Colonic mucosa (tissue), 4 donors: ENCODE results near the gene INAVA. TPM values are rescaled to one million over a fixed set of nuclear protein-coding genes. Genes with fewer than 3 reads are reported as not detected.

ENCODE experiments used
- DNase-seq: peaks from one replicate; pipeline ENCODE4 v3.0.0-alpha.2; 2020
- H3K27ac ChIP-seq: fragments of 200-600 bp; one replicate; pipeline ENCODE4 v1.8.0; 2021
- H3K27me3 ChIP-seq: fragments of 200-600 bp; one replicate; pipeline ENCODE4 v1.8.0; 2021
- H3K36me3 ChIP-seq: fragments of 200-600 bp; one replicate; pipeline ENCODE4 v1.8.0; 2021
- H3K4me1 ChIP-seq: fragments of 200-600 bp; one replicate; pipeline ENCODE4 v1.8.0; 2021; ENCODE audit warnings: mild to moderate bottlenecking
- H3K4me3 ChIP-seq: fragments of 200-600 bp; one replicate; pipeline ENCODE4 v1.8.0; 2021
- H3K9ac ChIP-seq, 2 donors: one replicate each; pipeline ENCODE4 v1.7.0; 2013; ENCODE audit warnings: control low read depth in 2 of 2, low read depth in 2 of 2, low read length in 2 of 2
- H3K9me3 ChIP-seq: fragments of 200-600 bp; one replicate; pipeline ENCODE4 v1.8.0; 2021
- CTCF ChIP-seq: fragments of 200-600 bp; IDR thresholded peaks from one replicate; pipeline ENCODE4 v1.8.0; 2022; ENCODE audit warnings: antibody characterized with exemption, mild to moderate bottlenecking
- intact Hi-C: fragments of 100-400 bp; cut with DNase I; formaldehyde crosslinking; loops from one replicate; pipeline ENCODE4 v1.14.1; 2022
- total RNA-seq, 2 donors: library from RNA; stranded (reverse); fragmentation: NEBNext Ultra II Directional in 1 of 2; extraction: Animal tissue kit (Norgen Biotek cat#: 25700) in 1 of 2; gene quantifications; one replicate each; pipeline ENCODE4 v1.2.1, GENCODE V29; 2021
- donor health status: healthy.
- donor health status: DM: no; HTN: no; CAD: no.
- donor health status: DM: no; HTN: no; CAD: no.

The INAVA gene
- total RNA-seq, 2 donors from 2014 or later, result 127 to 167 TPM

GRCh38 chr1:200895443-200895789 lies 716 bp downstream of the INAVA start:
- peak overlapping the region; percentile 92 for H3K27ac ChIP-seq
- H3K9ac ChIP-seq, result peak overlapping the region; percentile 71 to 87
- intact Hi-C loops, result no loop called here
- H3K27me3 ChIP-seq, result no peaks in the 10 kb centered on the region
- H3K36me3 ChIP-seq, result peaks cover 5% of the 10 kb centered on the region
- TF ChIP-seq CTCF, result no peak
- H3K4me3 ChIP-seq, result peak overlapping the region; percentile 56
- DNase-seq, result no peak
- H3K4me1 ChIP-seq, result peaks cover 5% of the 10 kb centered on the region
- no peaks in the 10 kb centered on the region for H3K9me3 ChIP-seq

- Histone ChIP-seq H3K27me3 (no peaks in the 10 kb centered on the region), H3K9ac (peak overlapping the region; percentile 71 to 87), H3K36me3 (peaks cover 5% of the 10 kb centered on the region), H3K4me1 (peaks cover 5% of the 10 kb centered on the region), H3K9me3 (no peaks in the 10 kb centered on the region), H3K27ac (peak overlapping the region; percentile 92), H3K4me3 (peak overlapping the region; percentile 56)
- DNase-seq, result no peak
- intact Hi-C loops, result no loop called here
- TF ChIP-seq CTCF, result no peak
These were observed 1.3 kb downstream of the INAVA start for GRCh38 chr1:200895801-200896530.

- TF ChIP-seq CTCF, result no peak
- Histone ChIP-seq H3K27ac (peak overlapping the region; percentile 92), H3K9ac (peak overlapping the region; percentile 70 to 80), H3K9me3 (no peaks in the 10 kb centered on the region), H3K36me3 (peaks cover 5% of the 10 kb centered on the region), H3K4me3 (peak overlapping the region; percentile 56), H3K4me1 (peaks cover 5% of the 10 kb centered on the region), H3K27me3 (no peaks in the 10 kb centered on the region)
- intact Hi-C loops, result no loop called here
- peak; percentile 95 for DNase-seq
These were observed 2.0 kb downstream of the INAVA start for GRCh38 chr1:200896531-200897196.

GRCh38 chr1:200897259-200897658 lies 2.6 kb downstream of the INAVA start:
- H3K9ac ChIP-seq, result peak overlapping the region; percentile 70 to 80
- H3K36me3 ChIP-seq, result peaks cover 5% of the 10 kb centered on the region
- TF ChIP-seq CTCF, result no peak
- H3K27me3 ChIP-seq, result no peaks in the 10 kb centered on the region
- peaks cover 5% of the 10 kb centered on the region for H3K4me1 ChIP-seq
- intact Hi-C loops, result no loop called here
- peak overlapping the region; percentile 92 for H3K27ac ChIP-seq
- H3K4me3 ChIP-seq, result peak overlapping the region; percentile 33
- DNase-seq, result no peak
- H3K9me3 ChIP-seq, result no peaks in the 10 kb centered on the region

- no peaks in the 10 kb centered on the region for H3K9me3 ChIP-seq
- H3K4me1 ChIP-seq, result peaks cover 6% of the 10 kb centered on the region
- H3K27me3 ChIP-seq, result no peaks in the 10 kb centered on the region
- H3K36me3 ChIP-seq, result peaks cover 5% of the 10 kb centered on the region
- no peak overlapping the region for H3K27ac ChIP-seq
- no peak for TF ChIP-seq CTCF
- no peak overlapping the region for H3K9ac ChIP-seq
- no peak overlapping the region for H3K4me3 ChIP-seq
- intact Hi-C loops, result no loop called here
- no peak for DNase-seq
These were observed 4.3 kb downstream of the INAVA start for GRCh38 chr1:200899015-200899386.
